ENCODE data around the gene GATAD2B.

GATAD2B gene

DNA sequence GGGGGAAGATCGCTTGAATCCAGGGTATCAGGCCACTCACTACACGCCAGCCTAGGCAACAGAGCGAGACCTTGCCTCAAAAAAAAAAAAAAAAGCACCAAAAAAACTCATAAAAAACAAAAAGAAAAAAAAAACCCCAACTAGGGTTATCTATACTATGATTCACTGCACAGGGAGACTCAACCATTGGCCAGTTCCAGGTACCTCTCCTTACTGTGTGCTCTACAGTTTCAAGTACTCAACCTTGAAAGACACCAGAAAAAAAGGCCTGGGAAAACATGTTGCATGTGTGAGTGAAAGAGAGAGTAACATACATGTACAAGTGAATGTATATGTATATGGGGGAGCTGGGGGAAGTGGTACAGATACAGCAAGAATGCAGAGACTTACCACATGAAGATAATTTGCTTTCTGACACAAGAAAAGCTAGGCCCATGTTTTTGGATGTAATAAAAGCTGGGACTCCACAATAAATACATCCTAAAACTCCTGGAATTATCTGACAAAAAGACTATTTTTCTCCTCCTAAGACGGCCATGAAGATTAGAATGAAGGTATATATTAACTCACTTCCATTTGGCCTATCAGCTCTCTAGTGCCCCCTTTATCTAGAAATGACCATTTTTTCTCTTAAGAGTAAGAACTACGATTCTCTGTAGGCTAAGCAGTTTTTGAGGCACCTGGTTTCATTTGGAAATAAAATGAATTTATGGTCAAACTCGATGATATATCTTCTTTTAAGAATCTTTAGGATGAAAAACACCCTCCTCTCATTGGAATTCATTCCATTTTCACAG, 95.4 kb downstream of the GATAD2B start:
- no peak for DNase-seq

- no peak for DNase-seq
Observed at GRCh38 chr1:153818876-153819275, 103.9 kb downstream of the GATAD2B start.

GRCh38 chr1:153816283-153816889, 106.4 kb downstream of the GATAD2B start:
- no peak for DNase-seq

- DNase-seq: no peak
Observed at GRCh38 chr1:153805886-153806719, 116.7 kb downstream of the GATAD2B start.

DNA sequence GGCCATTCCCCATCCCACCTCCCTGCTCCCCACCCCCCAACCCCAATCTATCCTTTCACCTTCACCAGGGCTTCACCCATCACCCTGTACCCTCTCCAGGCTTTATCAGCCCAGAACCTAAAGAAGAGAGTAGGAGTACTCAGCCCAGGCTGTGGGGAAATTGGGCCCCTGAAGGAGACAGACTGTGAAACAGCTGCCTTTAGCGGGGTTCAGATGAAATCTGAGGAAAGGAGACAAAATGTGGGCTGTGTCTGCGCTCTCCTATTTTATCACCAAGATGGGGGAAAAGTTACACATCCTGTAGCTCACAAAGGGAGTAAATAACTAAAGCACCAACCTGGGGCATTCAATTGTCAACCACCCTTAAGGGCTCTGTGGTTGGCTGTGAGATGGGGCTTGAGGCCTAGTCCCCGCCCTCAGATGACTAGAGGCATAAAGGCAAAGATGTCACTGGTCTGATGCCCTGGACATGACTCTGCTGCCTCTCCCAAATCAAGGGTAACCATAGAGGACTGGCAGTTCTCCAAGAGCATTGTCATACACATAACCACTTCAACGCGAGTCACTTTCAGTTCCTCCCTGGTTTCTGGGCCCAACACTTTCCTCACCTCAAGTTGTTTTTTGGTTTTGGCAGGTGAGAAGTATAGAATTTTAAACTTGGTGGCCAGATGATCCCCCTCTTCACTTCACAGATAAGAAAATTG, 117.6 kb downstream of the GATAD2B start:
- no peak for DNase-seq

DNA sequence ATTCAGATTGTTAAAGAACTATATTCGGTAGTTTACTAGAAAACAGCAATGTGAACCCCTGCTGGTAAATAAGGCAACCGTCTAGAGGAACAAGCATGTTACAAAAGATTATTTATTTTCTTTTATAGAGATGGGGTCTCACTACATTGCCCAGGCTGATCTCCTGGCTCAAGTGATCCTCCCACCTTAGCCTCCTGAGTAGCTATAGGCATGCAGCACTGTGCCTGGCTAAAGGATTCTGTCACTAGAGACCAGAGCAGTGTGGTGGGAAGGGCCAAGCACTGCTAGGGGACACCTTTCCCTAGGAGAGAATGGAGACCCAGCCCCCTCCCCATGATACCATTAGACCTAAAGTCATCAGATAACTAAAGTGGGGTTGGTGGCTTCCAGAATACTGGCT, 118.7 kb downstream of the GATAD2B start:
- no peak for DNase-seq

DNA sequence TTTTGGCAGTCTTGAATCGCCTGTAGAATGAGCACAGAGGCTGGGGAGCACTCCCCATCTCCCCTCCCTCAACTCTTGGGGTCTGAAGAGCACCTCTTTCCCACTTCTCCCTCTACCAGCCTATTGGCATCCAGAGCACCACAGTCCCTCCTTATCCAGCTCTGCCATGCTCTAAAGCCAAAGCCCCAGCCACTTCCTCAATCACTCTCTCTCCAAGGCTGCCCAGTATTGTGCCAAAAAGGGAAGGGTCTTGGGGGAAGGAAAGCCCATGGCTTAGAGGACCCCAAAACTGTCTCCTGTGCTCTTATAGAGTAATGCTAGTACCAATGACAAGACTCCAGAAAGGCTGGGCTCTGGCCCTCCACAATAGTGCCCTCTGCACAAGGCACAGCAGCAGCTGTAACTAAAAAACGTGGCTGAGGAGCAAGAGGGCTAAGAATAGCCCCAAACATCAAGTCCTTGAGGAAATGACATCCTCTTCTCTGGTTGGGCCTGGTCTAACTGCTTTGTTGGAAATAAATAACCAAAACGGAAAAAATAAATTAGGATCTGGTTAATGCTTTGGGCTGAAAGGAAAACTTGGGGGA, 119.2 kb downstream of the GATAD2B start:
- DNase-seq: no peak

DNA sequence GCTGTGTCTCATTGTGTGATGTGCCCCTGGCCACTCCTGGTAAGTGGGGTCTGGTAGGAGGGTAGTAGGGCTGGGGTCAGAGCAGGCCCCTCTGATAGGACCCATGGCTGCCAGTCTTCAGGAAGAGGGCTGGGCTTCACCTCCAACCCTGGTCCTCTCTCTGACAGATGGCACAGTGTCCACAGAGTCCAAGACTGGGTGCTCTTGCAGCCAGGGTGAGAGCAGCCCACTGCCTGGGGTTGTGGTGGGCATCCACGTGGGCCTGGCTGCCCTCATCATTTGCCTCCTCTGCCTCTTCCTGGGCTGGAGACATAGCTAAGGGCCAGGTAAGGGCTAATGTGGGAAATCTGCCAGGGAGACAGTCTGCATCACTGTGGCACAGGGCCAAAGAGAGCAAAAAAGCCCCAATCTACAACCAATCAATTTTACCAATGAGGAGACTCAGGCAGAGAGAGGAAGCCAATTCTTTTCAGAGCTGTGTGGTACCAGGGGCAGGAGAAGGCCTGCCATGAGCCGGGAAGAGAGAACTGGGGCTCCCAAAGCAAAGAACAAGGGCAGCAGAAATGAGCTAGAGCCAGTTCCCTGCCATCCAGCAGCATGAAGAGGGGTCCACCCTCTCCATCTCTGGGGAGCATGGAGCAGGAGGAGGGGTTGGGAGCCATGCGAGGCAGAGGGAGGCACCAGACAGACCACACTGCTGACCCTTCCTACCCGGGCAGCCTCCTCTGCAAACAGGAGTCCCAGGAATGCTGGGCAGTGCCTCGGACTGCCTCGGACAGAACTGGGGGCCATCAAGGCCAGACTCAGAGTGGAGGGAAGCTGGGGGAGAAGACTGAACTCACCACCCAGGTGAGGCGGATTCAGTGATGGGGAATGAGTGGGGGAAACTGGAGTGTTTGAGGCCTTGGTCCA, 120.7 kb downstream of the GATAD2B start:
- DNase-seq: no peak

DNA sequence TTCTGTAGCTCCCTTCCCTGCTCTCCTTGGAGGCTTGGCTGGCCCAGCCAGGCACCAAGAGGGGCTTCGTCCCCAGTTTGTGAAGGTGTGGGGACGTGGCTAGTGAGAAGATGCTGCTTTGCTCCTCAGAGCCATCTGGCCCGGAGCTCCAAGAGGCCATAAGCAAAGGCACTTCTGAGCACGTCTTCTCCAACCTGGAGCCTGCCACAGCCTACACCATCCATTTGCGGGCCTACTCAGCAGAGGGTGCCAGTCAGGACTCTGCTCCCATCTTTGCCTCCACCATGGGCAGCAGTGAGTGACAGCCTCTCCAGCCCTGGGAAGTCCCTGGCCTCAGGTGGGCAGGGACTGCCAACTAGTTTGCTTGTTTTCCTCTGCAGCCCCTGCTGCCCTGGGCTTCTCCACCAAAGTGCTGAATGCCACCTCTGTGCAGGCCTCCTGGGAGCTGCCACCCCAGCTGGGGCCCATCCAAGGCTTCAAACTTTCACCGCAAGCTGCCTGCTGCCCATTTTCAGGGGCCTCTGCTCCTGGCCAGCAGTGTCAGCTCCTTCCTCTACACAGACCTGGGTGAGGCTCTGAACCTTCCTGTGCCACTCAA, 121.6 kb downstream of the GATAD2B start:
- DNase-seq: no peak

DNA sequence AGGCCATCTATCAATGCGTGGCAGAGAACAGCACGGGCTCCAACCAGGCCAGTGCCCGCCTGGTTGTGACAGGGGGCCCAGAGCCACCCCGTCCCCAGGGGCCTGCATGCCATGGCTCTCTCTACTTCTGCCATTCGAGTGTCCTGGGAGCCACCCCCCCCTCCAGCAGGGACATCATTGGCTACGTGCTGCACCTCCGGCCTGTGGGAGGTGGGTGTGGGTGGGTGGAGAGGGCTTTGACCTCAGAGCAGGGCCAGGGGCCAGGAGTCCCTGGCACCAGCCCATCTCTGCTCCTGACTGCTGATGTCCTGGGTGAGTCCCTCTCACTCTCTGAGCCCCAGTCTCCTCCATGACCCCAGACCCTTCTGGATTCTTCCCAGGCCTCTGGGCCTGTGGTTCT, 122.3 kb downstream of the GATAD2B start:
- no peak for DNase-seq

GRCh38 chr1:153799566-153800465, 123.0 kb downstream of the GATAD2B start:
- DNase-seq: no peak

DNA sequence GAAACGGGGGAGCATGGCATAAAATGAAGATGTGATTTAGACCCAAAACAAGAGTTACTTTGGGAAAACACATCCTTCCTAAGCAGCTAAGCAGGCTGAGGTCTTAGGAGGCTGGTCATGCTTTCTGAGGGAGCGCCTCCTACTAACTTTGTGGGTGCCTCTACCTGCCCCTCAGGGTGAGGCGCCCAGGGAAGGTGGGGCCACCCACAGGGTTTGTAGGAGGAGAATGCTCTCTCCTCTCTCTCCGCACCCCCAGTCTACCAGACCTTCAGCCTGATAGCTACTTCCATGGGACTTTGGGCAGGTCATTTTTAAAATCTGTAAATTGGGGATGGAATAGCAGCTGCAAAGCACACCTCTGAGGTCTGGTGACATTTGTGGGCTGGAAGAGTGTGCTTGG, 123.8 kb downstream of the GATAD2B start:
- DNase-seq: no peak

GRCh38 chr1:153798468-153798780, 124.3 kb downstream of the GATAD2B start:
- no peak for DNase-seq

DNA sequence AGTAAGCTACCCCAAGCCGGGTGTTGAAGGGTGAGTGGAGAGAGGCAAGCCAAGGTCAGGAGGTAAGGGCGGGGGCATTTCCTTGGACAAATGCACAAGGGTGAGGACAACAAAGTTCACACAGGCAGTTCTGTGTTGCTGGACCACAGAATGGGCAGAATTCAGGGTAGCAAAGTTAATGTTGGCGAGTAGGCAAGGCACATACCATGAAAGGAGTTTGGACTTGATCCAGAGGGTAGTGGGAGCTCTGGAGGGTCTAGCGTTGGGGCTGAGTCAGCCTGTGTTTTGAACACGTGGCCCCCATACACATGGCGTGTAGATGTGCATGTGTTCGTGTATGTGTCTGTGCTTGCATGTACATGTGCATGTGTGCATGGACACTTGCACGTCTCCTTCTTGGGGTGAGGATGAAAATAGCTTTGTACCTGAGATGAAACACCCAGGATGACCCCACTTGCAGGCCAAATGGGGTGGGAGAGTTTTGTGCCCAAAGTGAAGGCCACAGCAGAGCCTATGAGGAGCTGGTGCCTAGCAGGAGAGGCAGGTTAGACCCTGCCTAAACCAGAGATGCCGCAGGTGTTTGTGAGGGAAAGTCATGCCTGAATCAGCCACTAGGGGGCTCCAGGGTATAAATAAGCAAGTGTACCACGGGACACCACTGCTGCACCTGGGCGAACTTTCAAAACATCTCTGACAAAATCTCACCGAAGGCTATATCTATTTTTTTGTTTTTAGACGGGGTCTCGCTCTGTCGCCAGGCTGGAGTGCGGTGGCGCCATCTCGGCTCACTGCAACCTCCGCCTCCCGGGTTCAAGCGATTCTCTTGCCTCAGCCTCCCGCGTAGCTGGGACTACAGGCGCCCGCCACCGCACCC, 125.7 kb downstream of the GATAD2B start:
- DNase-seq: peak; percentile 72

DNA sequence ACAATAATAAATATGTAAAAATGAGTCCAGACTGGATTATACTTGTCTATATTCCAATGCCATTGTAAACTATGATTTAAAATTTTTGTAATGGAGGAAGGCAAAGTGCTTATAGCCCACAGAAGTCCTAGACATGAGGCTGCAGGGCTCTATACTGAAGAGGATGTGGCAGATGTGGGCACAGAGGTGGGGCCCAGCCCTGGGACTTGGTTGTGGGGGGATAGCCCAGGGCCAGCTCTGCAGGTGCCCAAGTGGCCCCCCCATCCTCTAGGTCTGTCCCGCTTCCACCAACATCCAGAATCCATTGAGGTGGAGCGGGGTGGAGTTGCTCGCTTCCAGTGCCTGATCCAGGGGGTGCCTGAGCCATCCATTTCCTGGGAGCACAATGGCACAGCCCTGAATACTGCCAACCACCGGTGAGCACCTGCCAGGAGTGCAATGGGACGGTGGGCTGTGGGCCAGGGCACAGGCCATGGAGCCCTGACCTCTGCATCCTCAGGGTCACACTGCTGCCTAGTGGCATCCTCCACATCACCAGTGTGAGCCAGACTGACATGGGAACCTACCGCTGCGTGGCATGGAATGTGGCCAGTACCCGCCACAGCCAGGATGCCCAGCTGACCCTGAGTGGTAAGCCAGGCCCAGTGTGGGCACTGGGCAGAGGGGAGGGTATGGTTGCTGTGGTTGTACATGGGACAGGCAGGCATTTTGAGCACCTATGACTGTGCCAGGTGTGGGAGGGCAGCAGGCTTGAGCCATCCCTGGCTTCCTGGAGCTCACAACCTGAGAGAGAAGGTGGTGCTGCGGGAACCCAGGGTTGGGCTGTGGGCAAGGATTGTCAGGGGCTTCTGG, 126.6 kb downstream of the GATAD2B start:
- DNase-seq: no peak

DNA sequence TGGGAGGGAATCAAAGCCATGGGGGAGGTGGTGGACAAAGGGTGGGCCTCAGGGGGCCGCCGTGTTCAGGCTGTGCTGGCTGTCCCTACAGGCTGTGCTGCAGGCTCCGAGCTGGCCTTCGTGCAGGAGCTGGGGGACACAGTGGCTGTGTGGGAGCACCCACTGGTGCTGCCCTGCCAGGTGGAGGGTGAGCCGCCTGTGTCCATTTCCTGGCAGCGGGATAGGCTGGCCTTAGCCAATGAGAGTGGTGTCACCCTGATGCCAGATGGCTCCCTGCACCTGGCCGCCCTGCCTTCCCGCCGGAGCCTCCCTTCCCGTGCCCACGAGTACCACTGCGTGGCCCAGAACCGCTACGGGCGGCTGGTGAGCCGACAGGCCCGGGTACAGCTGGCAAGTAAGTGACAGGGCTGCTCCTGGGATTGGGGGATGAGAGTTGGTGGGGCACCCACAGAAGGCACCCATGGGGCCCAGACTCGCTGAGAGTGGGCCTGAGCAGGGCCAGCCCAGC, 127.4 kb downstream of the GATAD2B start:
- DNase-seq: no peak

DNA sequence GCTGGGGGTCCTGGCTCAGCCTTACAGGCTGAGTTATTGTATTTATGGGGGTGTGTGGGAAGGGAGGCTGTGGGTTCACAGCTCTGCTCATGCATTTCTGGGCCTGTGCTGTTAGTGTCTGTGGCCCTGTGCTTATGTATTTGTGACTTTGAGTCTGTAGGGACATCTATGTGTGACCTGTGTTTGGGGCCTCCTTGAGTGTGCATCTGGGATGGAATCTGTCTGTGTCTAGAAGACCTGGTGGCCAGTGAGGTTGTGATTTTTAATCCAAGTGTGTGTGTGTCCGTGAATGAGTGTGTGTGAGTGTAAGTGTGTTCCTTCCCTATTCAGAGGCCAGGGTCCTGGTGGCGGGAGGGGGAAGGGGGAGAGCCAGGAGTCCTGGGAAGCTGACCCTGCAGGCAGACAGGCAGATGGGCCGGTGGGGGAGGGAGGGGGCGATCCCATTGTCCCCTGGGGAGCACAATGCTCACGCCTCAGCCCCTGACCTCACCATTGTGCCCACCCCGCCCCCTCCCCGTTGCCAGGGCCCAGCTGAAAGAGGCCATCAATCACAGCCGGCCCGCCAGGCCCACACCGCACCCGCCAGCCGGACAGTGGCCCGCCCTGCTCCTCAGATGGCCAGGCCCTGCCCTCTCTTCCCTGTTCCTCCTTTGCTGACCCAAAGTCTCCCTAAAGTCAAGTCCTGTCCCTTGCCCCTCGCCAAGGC, 128.0 kb downstream of the GATAD2B start:
- DNase-seq: peak; percentile 87

Data from retina (tissue), 1 donor.